GM12878 (cell line): Measurements from ENCODE around the gene TEX10.

Source experiments
- CEBPB ChIP-seq, 2 experiments: fragments of 150-350 bp in 1 of 2; IDR thresholded peaks; 2 replicates each; pipeline ENCODE4 v1.6.1; 2012 to 2014; ENCODE audit warnings: low read depth in 2 of 2, low read length in 2 of 2, borderline replicate concordance in 1 of 2, inconsistent platforms in 1 of 2
- CTCF ChIP-seq, 3 experiments: IDR thresholded peaks in 2 of 3; conservative IDR thresholded peaks in 1 of 3; 2 replicates each; pipeline ENCODE4 v1.5.1; 2011; ENCODE audit warnings: low read depth in 3 of 3, low read length in 3 of 3, mild to moderate bottlenecking in 3 of 3, control low read depth in 2 of 3, moderate library complexity in 2 of 3, inconsistent platforms in 1 of 3, mixed read lengths in 1 of 3; ENCODE audit not compliant: control insufficient read depth in 2 of 3, insufficient read depth in 1 of 3; ENCODE audit errors: extremely low read depth in 1 of 3
- IKZF2 ChIP-seq, 2 experiments: fragments of 450-650 bp; IDR thresholded peaks; 2 replicates each; pipeline ENCODE4 v1.6.1; 2017; ENCODE audit warnings: mild to moderate bottlenecking in 2 of 2, moderate library complexity in 2 of 2
- MTA2 ChIP-seq: fragments of 450-650 bp; IDR thresholded peaks from 2 replicates; pipeline ENCODE4 v1.6.1; 2016; ENCODE audit warnings: low read depth, mild to moderate bottlenecking, moderate library complexity
- POLR2A ChIP-seq: IDR thresholded peaks from 2 replicates; pipeline ENCODE4 v1.6.1; 2011; ENCODE audit warnings: low read depth, mild to moderate bottlenecking, low read length
- RCOR1 ChIP-seq: conservative IDR thresholded peaks from 2 replicates; pipeline ENCODE4 v1.6.1; 2012; ENCODE audit warnings: low read depth, low read length, improper control_type of control experiment
- SP1 ChIP-seq: IDR thresholded peaks from one replicate; pipeline ENCODE4 v1.6.1; 2011; ENCODE audit warnings: low read depth, low read length
- SPI1 ChIP-seq: IDR thresholded peaks from 2 replicates; pipeline ENCODE4 v1.6.1; 2011; ENCODE audit warnings: low read depth, mild to moderate bottlenecking, low read length, moderate library complexity, borderline replicate concordance; ENCODE audit not compliant: insufficient read depth
- TCF12 ChIP-seq: IDR thresholded peaks from 2 replicates; pipeline ENCODE4 v1.6.1; 2011; ENCODE audit warnings: low read depth, mild to moderate bottlenecking, low read length

- TF ChIP-seq SP1, result no peak
- TF ChIP-seq CTCF (IDR thresholded peaks at IDR 0.05 in 2 of 3, conservative IDR thresholded peaks at IDR 0.05 in 1 of 3; ENCODE audit: control insufficient read depth in 2 of 3, extremely low read depth in 1 of 3, insufficient read depth in 1 of 3, low read depth in 3 of 3, low read length in 3 of 3), result no peak
- TF ChIP-seq MTA2, result no peak
- no peak for TF ChIP-seq IKZF2 (IDR thresholded peaks at IDR 0.05)
- no peak for TF ChIP-seq TCF12
- TF ChIP-seq POLR2A, result no peak
- TF ChIP-seq RCOR1, result no peak
- TF ChIP-seq SPI1, result no peak
- no peak for TF ChIP-seq CEBPB (IDR thresholded peaks at IDR 0.05; ENCODE audit: borderline replicate concordance in 1 of 2, low read depth in 2 of 2, low read length in 2 of 2)
These were observed 41.4 kb upstream of the TEX10 start for GRCh38 chr9:100394032-100394695.
